SK-N-SH (cell line): ENCODE measurements around the gene TGM2. TPM values are rescaled to one million over a fixed set of nuclear protein-coding genes. Genes with fewer than 3 reads are reported as not detected.

Experiments
- CTCF ChIA-PET: fragments of 300-600, 350-600 bp; formaldehyde crosslinking; extraction: SDS; loops from one replicate; lab custom pipeline; 2021; lab: Yijun Ruan, JAX
- POLR2A ChIA-PET: fragments of 350-600 bp; sonication (Branson Sonifier 250); formaldehyde crosslinking; extraction: SDS; loops from one replicate; lab custom pipeline; 2020; ENCODE audit warnings: antibody characterized with exemption, inconsistent platforms; lab: Yijun Ruan, JAX
- DNase-seq: peaks from one replicate; pipeline ENCODE4 v3.0.0; 2012
- H2AFZ ChIP-seq: fragments of 200-600 bp; sonication (generic); 2 replicates; pipeline ENCODE4 v1.8.1; 2016; ENCODE audit warnings: antibody characterized with exemption, mild to moderate bottlenecking, low read depth
- H3F3A ChIP-seq: fragments of 200-600 bp; sonication (generic); replicated peaks from 2 replicates; pipeline ENCODE3; 2016; ENCODE audit warnings: antibody characterized with exemption, mild to moderate bottlenecking; ENCODE audit not compliant: insufficient read depth
- H3K27ac ChIP-seq, 2 experiments: fragments of 200-500 bp in 1 of 2; fragments of 200-600 bp in 1 of 2; sonication (Bioruptor generic) in 1 of 2; sonication (generic), shearing (Covaris generic) in 1 of 2; 2 replicates each; pipeline versions ENCODE4 v1.5.1 to v1.6.1; 2014 to 2016; ENCODE audit warnings: low read depth in 2 of 2, inconsistent platforms in 1 of 2, low read length in 1 of 2, mild to moderate bottlenecking in 1 of 2, mixed read lengths in 1 of 2
- H3K27me3 ChIP-seq: fragments of 200-600 bp; sonication (generic), shearing (Covaris generic); 2 replicates; pipeline ENCODE4 v1.6.1; 2016; ENCODE audit warnings: mixed run types; ENCODE audit not compliant: insufficient read depth
- H3K36me3 ChIP-seq, 2 experiments: fragments of 200-500 bp in 1 of 2; fragments of 200-600 bp in 1 of 2; sonication (Bioruptor generic) in 1 of 2; sonication (generic) in 1 of 2; replicated peaks in 1 of 2; 2 replicates each; pipeline versions ENCODE3 to v1.5.1; 2014 to 2016; ENCODE audit warnings: low read length in 1 of 2, mild to moderate bottlenecking in 1 of 2; ENCODE audit not compliant: insufficient read depth in 2 of 2, control insufficient read depth in 1 of 2
- H3K4me1 ChIP-seq, 2 experiments: fragments of 200-500 bp in 1 of 2; fragments of 200-600 bp in 1 of 2; sonication (Bioruptor generic) in 1 of 2; sonication (generic), shearing (Covaris generic) in 1 of 2; 2 replicates each; pipeline versions ENCODE4 v1.5.1 to v1.6.1; 2014 to 2016; ENCODE audit warnings: low read depth in 1 of 2, low read length in 1 of 2, mixed run types in 1 of 2; ENCODE audit not compliant: insufficient read depth in 2 of 2, control insufficient read depth in 1 of 2
- H3K4me2 ChIP-seq: fragments of 200-600 bp; sonication (generic), shearing (Covaris generic); 2 replicates; pipeline ENCODE4 v1.6.1; 2017; ENCODE audit warnings: mixed run types
- H3K4me3 ChIP-seq, 2 experiments: fragments of 200-500 bp in 1 of 2; fragments of 200-600 bp in 1 of 2; sonication (Bioruptor generic) in 1 of 2; sonication (generic), shearing (Covaris generic) in 1 of 2; 2 replicates each; pipeline versions ENCODE4 v1.5.1 to v1.8.1; 2014 to 2016; ENCODE audit warnings: low read depth in 2 of 2, inconsistent platforms in 1 of 2, low read length in 1 of 2, mild to moderate bottlenecking in 1 of 2, mixed read lengths in 1 of 2, moderate library complexity in 1 of 2
- H3K79me2 ChIP-seq: fragments of 200-600 bp; sonication (generic); 2 replicates; pipeline ENCODE4 v1.8.1; 2017; ENCODE audit warnings: mild to moderate bottlenecking; ENCODE audit not compliant: insufficient read depth
- H3K9ac ChIP-seq: fragments of 200-600 bp; sonication (generic); 2 replicates; pipeline ENCODE4 v1.6.1; 2017; ENCODE audit warnings: mixed run types
- H3K9me2 ChIP-seq: fragments of 200-600 bp; sonication (generic); 2 replicates; pipeline ENCODE4 v1.6.1; 2017; ENCODE audit warnings: mixed run types
- H3K9me3 ChIP-seq: fragments of 200-600 bp; sonication (generic); 2 replicates; pipeline ENCODE4 v1.6.1; 2017; ENCODE audit warnings: mixed run types, mild to moderate bottlenecking, moderate library complexity
- H4K20me1 ChIP-seq: fragments of 200-600 bp; sonication (generic); 2 replicates; pipeline ENCODE4 v1.6.1; 2017; ENCODE audit warnings: mild to moderate bottlenecking, mixed run types; ENCODE audit not compliant: insufficient read depth
- CHD2 ChIP-seq: fragments of 150-350 bp; IDR thresholded peaks from 2 replicates; pipeline ENCODE4 v1.6.1; 2018; ENCODE audit warnings: low read length; ENCODE audit not compliant: partially characterized antibody
- EP300 ChIP-seq, 2 experiments: IDR thresholded peaks; 2 replicates each; pipeline versions ENCODE4 v1.4.0 to v1.6.1; 2012; ENCODE audit warnings: borderline replicate concordance in 1 of 2, low read depth in 1 of 2, low read length in 1 of 2
- FOSL2 ChIP-seq: IDR thresholded peaks from 2 replicates; pipeline ENCODE4 v1.4.0; 2012; ENCODE audit warnings: low read depth, mild to moderate bottlenecking, moderate library complexity, borderline replicate concordance
- FOXM1 ChIP-seq: IDR thresholded peaks from 2 replicates; pipeline ENCODE4 v1.4.0; 2012; ENCODE audit warnings: low read depth, mild to moderate bottlenecking
- GATA2 ChIP-seq: sonication (generic); formaldehyde crosslinking; IDR thresholded peaks from 2 replicates; pipeline ENCODE4 v1.5.0; 2020; ENCODE audit warnings: mild to moderate bottlenecking, missing genetic modification reagents
- MXI1 ChIP-seq: IDR thresholded peaks from 2 replicates; pipeline ENCODE4 v1.6.1; 2012; ENCODE audit warnings: mild to moderate bottlenecking, low read depth, low read length, improper control_type of control experiment
- RAD21 ChIP-seq: IDR thresholded peaks from 2 replicates; pipeline ENCODE4 v1.6.1; 2012; ENCODE audit warnings: mild to moderate bottlenecking, low read length
- RFX5 ChIP-seq: IDR thresholded peaks from 2 replicates; pipeline ENCODE4 v1.6.1; 2012; ENCODE audit warnings: mild to moderate bottlenecking, improper control_type of control experiment, low read length
- SIN3A ChIP-seq: IDR thresholded peaks from 2 replicates; pipeline ENCODE4 v1.6.1; 2012; ENCODE audit warnings: low read depth, mild to moderate bottlenecking, low read length, moderate library complexity, borderline replicate concordance
- WGBS: methylation state at CpG from one replicate; pipeline ENCODE4 v1.1.6; 2017; ENCODE audit warnings: low lambda C conversion rate; 5-methylcytosine and 5-hydroxymethylcytosine counted together
- polyA plus RNA-seq, 3 experiments: library from polyadenylated mRNA; depleted of rRNA; stranded (reverse); fragments of >200 nt; gene quantifications; 2 replicates each; pipeline ENCODE4 v1.2.3, GENCODE V29; 2012
- TF ChIP-seq, protein P1 (sequence below): IDR thresholded peaks from 2 replicates; pipeline ENCODE4 v1.4.0; 2012; ENCODE audit warnings: low read depth, borderline replicate concordance

The TGM2 gene
- polyA plus RNA-seq, 1 of the 3 experiments (the other 2 are of a cell fraction): 676 TPM

DNA sequence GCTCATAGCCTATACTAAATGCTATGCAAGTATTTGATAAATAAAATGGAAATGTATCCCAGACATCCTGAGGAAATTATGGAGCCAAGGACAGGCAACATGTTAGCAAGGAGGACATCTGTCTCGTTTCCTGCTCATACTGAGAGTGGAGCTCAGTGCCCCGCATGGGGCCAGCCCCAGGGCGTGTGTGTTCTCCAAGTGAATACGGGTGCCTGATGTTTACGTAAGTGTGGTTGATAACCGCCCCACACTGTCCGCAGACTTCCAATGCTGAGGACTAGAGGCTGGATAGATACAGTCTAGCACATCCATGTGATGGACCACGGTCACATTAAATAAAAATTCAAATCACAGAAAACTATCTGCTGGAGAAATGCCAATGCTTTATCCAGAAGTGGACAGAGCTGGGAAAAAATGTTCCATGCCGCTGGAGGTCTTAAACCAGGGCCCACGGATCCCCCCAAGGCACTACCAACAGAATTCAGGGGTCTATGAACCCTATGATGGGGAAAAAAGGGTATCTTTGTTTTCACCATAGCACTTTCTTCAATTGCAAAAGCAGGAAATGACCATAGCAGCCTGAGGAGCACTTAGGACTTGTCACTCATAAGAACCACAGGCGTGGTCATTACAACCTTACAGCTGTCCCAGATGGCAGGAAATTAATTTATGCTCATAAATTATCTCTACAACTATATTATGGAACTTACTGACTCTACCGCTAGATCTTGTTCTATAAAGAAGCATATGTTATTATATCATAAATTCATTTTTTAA lies 24.9 kb downstream of the TGM2 start:
- 69% methylated on average over 11 of the region's 12 CpGs for WGBS
- Histone ChIP-seq H3K79me2 (no peaks in the 10 kb centered on the region), H2AFZ (no peak overlapping the region), H3K4me2 (no peak overlapping the region), H3F3A (peaks cover 55% of the 10 kb centered on the region), H3K9ac (no peak overlapping the region), H3K9me3 (no peaks in the 10 kb centered on the region), H3K9me2 (no peaks in the 10 kb centered on the region), H3K4me1 (peaks cover 19 to 46% of the 10 kb centered on the region in 2 experiments), H4K20me1 (no peaks in the 10 kb centered on the region), H3K4me3 (no peak overlapping the region), H3K36me3 (peaks cover 52 to 62% of the 10 kb centered on the region in 2 experiments), H3K27me3 (no peaks in the 10 kb centered on the region), H3K27ac (peak overlapping the region; percentile 46 to 91)
- peak; percentile 84 for DNase-seq
- ChIA-PET POLR2A (interaction anchor here (1.4 to 1.7 kb wide), 3 partner anchors 11 to 67 kb away, joined by 3 to 5 read pairs (median 4); no protein-coding TSS in a partner anchor), CTCF (interaction anchor here (0.6 to 2.4 kb wide), 11 partner anchors 9 to 93 kb away, joined by 3 to 13 read pairs (median 4); no protein-coding TSS in a partner anchor)
- TF ChIP-seq FOSL2 (no peak), MXI1 (peak; percentile 38; the same call in 1 of the 2 replicates), RAD21 (0 out of 2 replicates have a peak, but pooled peaks have one; percentile 8), EP300 (IDR thresholded peaks at IDR 0.05; ENCODE audit: borderline replicate concordance in 1 of 2, low read depth in 1 of 2, low read length in 1 of 2) (peak in 1 of 2 experiments; percentile 1; a peak in 1 of 4 replicates), GATA2 (CRISPR knock-in tag) (peak; percentile 42; the same call in 1 of the 2 replicates), SIN3A (no peak), RFX5 (no peak), FOXM1 (no peak)
- TF ChIP-seq, protein P1, sequence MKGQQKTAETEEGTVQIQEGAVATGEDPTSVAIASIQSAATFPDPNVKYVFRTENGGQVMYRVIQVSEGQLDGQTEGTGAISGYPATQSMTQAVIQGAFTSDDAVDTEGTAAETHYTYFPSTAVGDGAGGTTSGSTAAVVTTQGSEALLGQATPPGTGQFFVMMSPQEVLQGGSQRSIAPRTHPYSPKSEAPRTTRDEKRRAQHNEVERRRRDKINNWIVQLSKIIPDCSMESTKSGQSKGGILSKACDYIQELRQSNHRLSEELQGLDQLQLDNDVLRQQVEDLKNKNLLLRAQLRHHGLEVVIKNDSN: no peak

DNA sequence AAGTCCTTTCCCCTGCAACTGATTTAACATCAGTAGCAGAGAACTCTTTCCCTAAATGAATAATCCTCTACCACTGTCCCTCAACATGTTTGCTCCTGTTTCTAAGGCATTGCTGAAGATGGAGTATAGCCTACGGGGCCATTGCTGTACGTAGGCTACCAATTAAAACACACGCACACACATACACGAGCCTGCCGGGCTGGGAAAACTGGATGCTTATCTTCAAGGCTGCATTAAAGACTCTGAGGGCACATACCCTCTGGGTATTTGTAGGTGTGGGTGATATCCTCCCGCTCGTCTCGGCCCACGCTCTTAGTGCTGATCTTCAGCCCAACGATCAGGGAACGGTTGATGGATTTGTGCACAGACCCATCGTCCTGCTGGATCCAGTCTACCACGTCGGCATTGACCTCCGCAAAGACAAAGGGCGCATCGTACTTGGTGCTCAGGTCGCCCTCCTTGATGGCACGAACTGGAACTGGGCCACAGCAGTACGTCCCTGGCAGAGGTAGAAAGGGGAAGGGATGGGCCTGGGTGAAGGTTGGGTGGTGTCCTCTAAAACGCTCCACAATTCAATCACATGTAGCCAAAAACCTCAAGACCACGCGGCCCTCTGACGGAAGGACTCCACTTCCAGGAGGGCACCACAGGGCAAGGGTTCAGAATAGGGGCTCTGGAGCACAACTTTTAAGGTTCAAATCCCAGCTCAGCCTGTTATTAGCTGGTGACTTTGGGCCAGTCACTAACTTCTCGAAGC lies 25.7 kb downstream of the TGM2 start:
- peak overlapping the region; percentile 46 to 91; a peak in 3 of 4 replicates for H3K27ac ChIP-seq
- no peak overlapping the region for H3K4me3 ChIP-seq
- no peak for DNase-seq
- no peaks in the 10 kb centered on the region for H3K27me3 ChIP-seq
- no peak overlapping the region for H3K9ac ChIP-seq
- ChIA-PET POLR2A (interaction anchor here (1.4 to 1.7 kb wide), 2 partner anchors 13 to 66 kb away, joined by 4 to 5 read pairs; no protein-coding TSS in a partner anchor), CTCF (interaction anchor here (0.8 to 2.4 kb wide), 9 partner anchors 8 to 85 kb away, joined by 3 to 13 read pairs (median 7); no protein-coding TSS in a partner anchor)
- H3K79me2 ChIP-seq: no peaks in the 10 kb centered on the region
- H3K36me3 ChIP-seq: peaks cover 52 to 58% of the 10 kb centered on the region in 2 experiments
- H4K20me1 ChIP-seq: no peaks in the 10 kb centered on the region
- no peak overlapping the region for H3K4me2 ChIP-seq
- no peak for TF ChIP-seq FOSL2
- no peak for TF ChIP-seq RAD21
- no peak for TF ChIP-seq CHD2
- H3K4me1 ChIP-seq: peaks cover 18 to 51% of the 10 kb centered on the region in 2 experiments
- no peaks in the 10 kb centered on the region for H3K9me3 ChIP-seq
- H2AFZ ChIP-seq: no peak overlapping the region
- 94% methylated on average over 16 of the region's 25 CpGs for WGBS
- H3F3A ChIP-seq: peaks cover 50% of the 10 kb centered on the region
- H3K9me2 ChIP-seq: no peaks in the 10 kb centered on the region
